BLaER1 treated with 17β-estradiol and CSF1 and Interleukin-3, amounts not matched to agents 10 nM and 100 nM (cell line): ENCODE data around the gene LASP1NB.
"Not testable (repeated sequence)": the region's sequence is repeated elsewhere in the genome, so short reads cannot be mapped to it uniquely, and the experiment has no call there.

ENCODE experiments used
- H3K27ac ChIP-seq, 11 experiments: shearing (Covaris generic); formaldehyde crosslinking; 2 replicates each; pipeline ENCODE4 v1.8.1; 2022
- H3K27me3 ChIP-seq, 11 experiments: shearing (Covaris generic); formaldehyde crosslinking; 2 replicates each; pipeline ENCODE4 v1.8.1; 2022
- H3K36me3 ChIP-seq, 11 experiments: shearing (Covaris generic); formaldehyde crosslinking; 2 replicates each; pipeline ENCODE4 v1.8.1; 2022
- H3K4me1 ChIP-seq, 10 experiments: shearing (Covaris generic); formaldehyde crosslinking; 2 replicates each; pipeline ENCODE4 v1.8.1; 2022
- H3K4me2 ChIP-seq, 11 experiments: shearing (Covaris generic); formaldehyde crosslinking; 2 replicates each; pipeline ENCODE4 v1.8.1; 2022
- H3K4me3 ChIP-seq, 10 experiments: shearing (Covaris generic); formaldehyde crosslinking; 2 replicates each; pipeline ENCODE4 v1.8.1; 2022
- H3K9ac ChIP-seq, 11 experiments: shearing (Covaris generic); formaldehyde crosslinking; 2 replicates each; pipeline ENCODE4 v1.8.1; 2022
- H3K9me3 ChIP-seq, 11 experiments: shearing (Covaris generic); formaldehyde crosslinking; replicated peaks in 1 of 11; 2 replicates each; pipeline ENCODE4 v1.8.1; 2022
- H4K20me1 ChIP-seq, 11 experiments: shearing (Covaris generic); formaldehyde crosslinking; 2 replicates each; pipeline ENCODE4 v1.8.1; 2022
- Cebpa-rat ChIP-seq, 11 experiments: shearing (Covaris generic); IDR thresholded peaks; 2 replicates each; pipeline ENCODE4 v1.8.1; 2022

LASP1NB gene

DNA sequence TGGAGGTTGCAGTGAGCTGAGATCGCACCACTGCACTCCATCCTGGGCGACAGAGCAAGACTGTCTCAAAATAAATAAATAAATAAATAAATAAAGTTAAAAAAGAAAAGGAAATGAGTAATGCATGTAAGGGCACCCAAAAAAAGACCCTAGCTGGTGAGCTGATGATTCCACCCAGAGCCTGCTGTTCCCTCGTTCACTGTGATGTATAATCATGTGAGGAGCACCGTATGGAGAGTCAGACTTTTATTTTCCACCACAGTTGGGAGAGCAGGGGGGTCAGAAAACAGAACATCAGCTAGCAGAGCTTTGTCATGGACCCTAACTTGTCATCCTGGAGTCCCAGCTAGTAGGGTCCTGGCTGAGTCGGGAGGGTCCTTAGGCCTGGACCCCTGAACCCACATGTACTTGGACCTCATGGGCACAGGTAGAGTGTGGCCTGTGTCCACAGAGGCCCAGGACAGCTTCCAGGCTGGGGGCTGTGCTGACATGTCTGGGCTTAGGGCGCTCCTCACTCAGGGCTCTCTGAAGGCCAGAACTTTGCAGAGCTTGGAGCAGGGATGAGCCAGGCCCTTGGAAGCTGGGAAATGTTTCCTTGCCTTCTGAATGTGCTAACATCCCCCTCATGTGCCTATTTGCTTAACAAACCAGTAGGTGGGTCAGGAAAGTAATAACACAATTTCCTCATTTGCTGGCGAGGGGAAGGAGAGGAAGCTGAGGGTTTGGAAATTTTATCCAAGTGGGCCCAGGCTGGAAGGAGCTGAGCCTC lies 18.8 kb upstream of the LASP1NB start:
- Histone ChIP-seq H3K27me3 (no peaks in the 10 kb centered on the region), H3K4me2 (peak overlapping the region; percentile 67 to 95 (median 83)), H3K4me1 (peaks cover 56 to 81% (median 63%) of the 10 kb centered on the region in 10 experiments), H4K20me1 (peaks cover 0 to 98% (median 12%) of the 10 kb centered on the region in 11 experiments; a peak in 12 of 22 replicates), H3K9me3 (peaks cover 0 to 11% (median 6%) of the 10 kb centered on the region in 11 experiments; a peak in 7 of 22 replicates), H3K9ac (peak overlapping the region; percentile 31 to 69 (median 55); a peak in 20 of 22 replicates), H3K36me3 (peaks cover 38 to 93% (median 81%) of the 10 kb centered on the region in 11 experiments), H3K27ac (peak overlapping the region; percentile 7 to 70 (median 62); a peak in 21 of 22 replicates), H3K4me3 (peak overlapping the region in 4 of 10 experiments; percentile 3 to 36 (median 6); a peak in 3 of 20 replicates)
- no peak for TF ChIP-seq Cebpa-rat (IDR thresholded peaks at IDR 0.05)

DNA sequence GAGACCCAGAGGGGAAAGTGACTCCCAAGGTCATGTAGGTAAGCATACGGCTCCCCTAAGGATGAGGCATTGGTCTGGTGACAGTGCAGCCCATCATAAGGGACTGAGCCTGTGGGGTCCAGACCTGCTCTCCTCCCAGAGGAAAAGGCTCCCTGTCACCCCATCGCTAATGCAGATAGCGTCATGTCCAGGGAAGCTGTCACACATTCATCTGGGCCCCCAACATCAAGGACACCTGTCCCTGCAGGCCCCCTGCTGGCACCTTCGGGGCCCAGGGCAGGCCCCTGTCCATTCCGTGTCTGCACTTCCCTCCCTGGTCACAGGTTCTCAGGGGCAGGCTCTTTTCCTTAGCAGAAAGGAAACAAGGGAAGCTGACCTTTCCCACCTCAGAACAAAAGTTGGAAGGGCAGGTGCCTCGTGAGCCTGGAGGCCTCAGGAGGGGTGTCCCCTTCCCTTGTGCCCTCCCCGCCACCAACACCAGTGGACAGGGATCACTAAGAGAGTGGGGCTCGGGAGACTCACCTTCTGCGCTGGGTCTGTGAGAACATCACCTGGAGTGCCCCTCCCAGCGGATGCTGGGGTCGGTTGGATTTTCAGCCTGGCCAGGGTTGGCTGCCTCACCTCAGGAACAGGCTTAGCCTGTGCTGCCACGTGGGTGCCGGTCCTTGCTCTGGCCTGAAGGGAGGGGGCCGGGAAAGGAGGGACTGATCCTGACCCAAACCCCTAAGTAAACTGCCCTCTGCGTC lies 17.3 kb upstream of the LASP1NB start:
- Histone ChIP-seq H4K20me1 (peaks cover 0 to 100% (median 17%) of the 10 kb centered on the region in 11 experiments; a peak in 15 of 22 replicates), H3K4me2 (peak overlapping the region; percentile 67 to 95 (median 83)), H3K27me3 (no peaks in the 10 kb centered on the region), H3K9ac (peak overlapping the region; percentile 12 to 60 (median 46); a peak in 20 of 22 replicates), H3K4me3 (peak overlapping the region in 1 of 10 experiments; percentile 4; a peak in 2 of 20 replicates), H3K9me3 (peaks cover 0 to 11% (median 6%) of the 10 kb centered on the region in 11 experiments; a peak in 7 of 22 replicates), H3K27ac (peak overlapping the region in 9 of 11 experiments; percentile 48 to 70 (median 63); a peak in 17 of 22 replicates), H3K36me3 (peaks cover 42 to 93% (median 82%) of the 10 kb centered on the region in 11 experiments), H3K4me1 (peaks cover 45 to 66% (median 49%) of the 10 kb centered on the region in 10 experiments)
- TF ChIP-seq Cebpa-rat (IDR thresholded peaks at IDR 0.05), result no peak

DNA sequence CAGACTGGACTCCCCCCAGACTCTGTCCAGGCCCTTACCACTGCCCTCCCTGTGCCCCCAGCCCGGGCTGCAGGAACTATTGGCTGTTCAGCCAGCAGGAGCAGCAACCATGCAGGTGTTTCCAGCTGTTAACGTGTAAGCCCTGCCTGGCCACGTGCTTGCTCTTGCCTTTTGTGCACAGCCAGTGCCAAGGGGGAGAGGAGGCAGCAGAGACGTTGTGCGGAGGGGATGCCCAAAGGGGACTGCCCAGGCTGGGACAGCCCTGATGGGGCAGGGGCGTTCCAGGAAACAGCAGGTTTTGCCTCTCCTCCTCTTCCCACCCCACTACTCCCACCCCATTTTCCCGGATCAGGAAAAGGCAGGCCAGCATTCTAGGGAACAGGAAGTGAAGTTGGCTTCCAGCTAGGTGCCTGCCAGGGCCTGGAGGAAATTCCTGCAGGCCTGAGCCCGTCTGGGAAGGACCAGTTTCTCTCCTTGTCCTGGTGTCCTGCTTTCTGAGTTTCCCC lies 16.7 kb upstream of the LASP1NB start:
- H4K20me1 ChIP-seq, result peaks cover 0 to 100% (median 17%) of the 10 kb centered on the region in 11 experiments; a peak in 15 of 22 replicates
- no peak for TF ChIP-seq Cebpa-rat (IDR thresholded peaks at IDR 0.05)
- peak overlapping the region; percentile 12 to 60 (median 46); a peak in 17 of 22 replicates for H3K9ac ChIP-seq
- H3K4me3 ChIP-seq, result no peak overlapping the region; a peak in 1 of 20 replicates
- peak overlapping the region in 9 of 11 experiments; percentile 43 to 67 (median 62); a peak in 17 of 22 replicates for H3K27ac ChIP-seq
- H3K36me3 ChIP-seq, result peaks cover 42 to 93% (median 82%) of the 10 kb centered on the region in 11 experiments
- H3K4me2 ChIP-seq, result peak overlapping the region; percentile 67 to 95 (median 83)
- H3K9me3 ChIP-seq, result peaks cover 0 to 11% (median 6%) of the 10 kb centered on the region in 11 experiments; a peak in 7 of 22 replicates
- H3K27me3 ChIP-seq, result no peaks in the 10 kb centered on the region
- H3K4me1 ChIP-seq, result peaks cover 43 to 60% (median 45%) of the 10 kb centered on the region in 10 experiments

DNA sequence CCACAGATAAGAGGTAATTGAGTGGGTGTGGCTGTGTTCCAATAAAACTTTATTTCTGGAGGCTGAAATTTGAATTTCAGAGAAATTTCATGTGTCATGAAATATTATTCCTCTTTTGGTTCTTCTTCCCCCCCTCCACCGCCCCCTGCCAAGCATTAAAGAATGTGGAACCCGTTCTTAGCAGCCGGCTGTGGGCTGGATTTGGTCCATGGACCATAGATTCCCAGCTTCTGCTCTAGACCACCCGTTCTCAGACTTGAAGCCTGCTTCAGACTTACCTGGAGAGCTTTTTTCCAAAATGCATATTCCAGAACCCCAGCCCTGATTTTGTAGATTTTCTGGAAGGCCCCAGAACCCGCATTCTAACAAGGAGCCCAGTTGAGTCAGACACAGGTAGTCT lies 15.1 kb upstream of the LASP1NB start:
- Histone ChIP-seq H3K36me3 (peaks cover 44 to 93% (median 82%) of the 10 kb centered on the region in 11 experiments), H3K4me1 (peaks cover 40 to 55% (median 41%) of the 10 kb centered on the region in 10 experiments), H3K27me3 (no peaks in the 10 kb centered on the region), H3K4me3 (no peak overlapping the region), H3K9ac (no peak overlapping the region), H4K20me1 (peaks cover 0 to 100% (median 17%) of the 10 kb centered on the region in 11 experiments; a peak in 15 of 22 replicates), H3K9me3 (no peaks in the 10 kb centered on the region), H3K27ac (no peak overlapping the region), H3K4me2 (peak overlapping the region in 2 of 11 experiments; percentile 12 to 84; a peak in 2 of 22 replicates)
- no peak for TF ChIP-seq Cebpa-rat (IDR thresholded peaks at IDR 0.05)

- H3K9me3 ChIP-seq, result no peaks in the 10 kb centered on the region
- peaks cover 53 to 93% (median 85%) of the 10 kb centered on the region in 11 experiments for H3K36me3 ChIP-seq
- H3K4me2 ChIP-seq, result no peak overlapping the region
- H3K27me3 ChIP-seq, result no peaks in the 10 kb centered on the region
- peaks cover 0 to 100% (median 17%) of the 10 kb centered on the region in 11 experiments; a peak in 15 of 22 replicates for H4K20me1 ChIP-seq
- H3K27ac ChIP-seq, result peak overlapping the region in 3 of 11 experiments; percentile 26 to 49 (median 32); a peak in 5 of 22 replicates
- H3K4me3 ChIP-seq, result no peak overlapping the region
- TF ChIP-seq Cebpa-rat (IDR thresholded peaks at IDR 0.05), result no peak
- H3K4me1 ChIP-seq, result peaks cover 31 to 53% (median 32%) of the 10 kb centered on the region in 10 experiments
- peak overlapping the region in 1 of 11 experiments; percentile 24; a peak in 1 of 22 replicates for H3K9ac ChIP-seq
Measured at GRCh38 chr17:38911081-38911730, 14.2 kb upstream of the LASP1NB start.

- H3K4me2 ChIP-seq, H3K27me3 ChIP-seq, H3K4me3 ChIP-seq, H3K9me3 ChIP-seq: not testable (repeated sequence)
- Histone ChIP-seq H3K36me3 (peaks cover 57 to 96% (median 88%) of the 10 kb centered on the region in 11 experiments), H3K27ac (peak overlapping the region in 6 of 11 experiments; percentile 12 to 53 (median 37); a peak in 6 of 22 replicates), H3K9ac (0 out of 22 replicates have a peak overlapping the region, but pooled peaks of 1 of the 11 experiments have one; percentile 24), H3K4me1 (peaks cover 26 to 51% (median 27%) of the 10 kb centered on the region in 10 experiments), H4K20me1 (peaks cover 0 to 100% (median 16%) of the 10 kb centered on the region in 11 experiments; a peak in 15 of 22 replicates)
Measured at GRCh38 chr17:38911731-38912081, 13.7 kb upstream of the LASP1NB start.

- peaks cover 63 to 100% (median 93%) of the 10 kb centered on the region in 11 experiments for H3K36me3 ChIP-seq
- H4K20me1 ChIP-seq, result peaks cover 0 to 100% (median 16%) of the 10 kb centered on the region in 11 experiments; a peak in 15 of 22 replicates
- peak overlapping the region in 3 of 11 experiments; percentile 26 to 47 (median 34); a peak in 3 of 22 replicates for H3K9ac ChIP-seq
- peaks cover 20 to 49% (median 21%) of the 10 kb centered on the region in 10 experiments for H3K4me1 ChIP-seq
- H3K27ac ChIP-seq, result peak overlapping the region in 8 of 11 experiments; percentile 7 to 53 (median 29); a peak in 11 of 22 replicates
- H3K4me2 ChIP-seq, result no peak overlapping the region
- no peak overlapping the region for H3K4me3 ChIP-seq
- no peak for TF ChIP-seq Cebpa-rat (IDR thresholded peaks at IDR 0.05)
- H3K27me3 ChIP-seq, result no peaks in the 10 kb centered on the region
- no peaks in the 10 kb centered on the region for H3K9me3 ChIP-seq
Measured at GRCh38 chr17:38912221-38912813, 13.1 kb upstream of the LASP1NB start.
